HepG2 (cell line): ENCODE results near the gene WNK1. TPM values are rescaled to one million over a fixed set of nuclear protein-coding genes. Genes with fewer than 3 reads are reported as not detected.

Source experiments
- ATAC-seq: fragments of 200-7000 bp; cut with Tn5 transposase; 3 replicates; pipeline ENCODE4 v1.9.1; 2020; ENCODE audit warnings: mild to moderate bottlenecking, moderate library complexity
- BruUV-seq: library from RNA; stranded (reverse); fragments of 400-500 nt; replicated peaks from 2 replicates; lab custom pipeline; 2021; lab: Mats Ljungman, UMichigan
- CTCF ChIA-PET: fragments of 300-600 bp; formaldehyde crosslinking; extraction: SDS; loops from one replicate; lab custom pipeline; 2021; ENCODE audit warnings: low total read pairs, inconsistent platforms, low intra/inter-chr PET ratio; lab: Yijun Ruan, JAX
- POLR2A ChIA-PET: fragments of 350-600 bp; sonication (Branson Sonifier 250); formaldehyde crosslinking; loops from one replicate; lab custom pipeline; 2020; ENCODE audit warnings: antibody characterized with exemption, inconsistent platforms; lab: Yijun Ruan, JAX
- DNase-seq: peaks from one replicate; pipeline ENCODE4 v3.0.0-alpha.2; 2015; ENCODE audit warnings: low spot score
- FAIRE-seq: peaks from 3 replicates; lab custom pipeline; 2011; peaks lifted over from hg19 to GRCh38; lab: Jason Lieb, UNC
- H2AFZ ChIP-seq: one replicate; pipeline ENCODE4 v1.6.1; 2011; ENCODE audit warnings: low read length, inconsistent platforms
- H3K27ac ChIP-seq: fragments of 300-600 bp; 3 replicates; pipeline ENCODE4 v1.8.0; 2011; ENCODE audit warnings: mixed run types, mild to moderate bottlenecking, mixed read lengths, low read length, inconsistent platforms; ENCODE audit not compliant: insufficient read depth; ENCODE audit errors: extremely low read length
- H3K27me3 ChIP-seq, 2 experiments: fragments of 200-600 bp in 1 of 2; 2 replicates in 1 of 2; 3 replicates in 1 of 2; pipeline versions ENCODE4 v1.6.0 to v1.8.0; 2011; ENCODE audit warnings: low read length in 2 of 2, mild to moderate bottlenecking in 2 of 2, moderate library complexity in 2 of 2, inconsistent platforms in 1 of 2; ENCODE audit not compliant: insufficient read depth in 2 of 2, control insufficient read depth in 1 of 2
- H3K36me3 ChIP-seq, 2 experiments: fragments of 200-600 bp in 1 of 2; replicated peaks in 1 of 2; 2 replicates in 1 of 2; 3 replicates in 1 of 2; pipeline versions ENCODE4 v1.5.1 to v1.8.0; 2011; ENCODE audit warnings: low read length in 2 of 2, inconsistent platforms in 1 of 2; ENCODE audit not compliant: insufficient read depth in 2 of 2, control insufficient read depth in 1 of 2
- H3K4me1 ChIP-seq: 2 replicates; pipeline ENCODE4 v1.5.1; 2012; ENCODE audit warnings: low read length, inconsistent platforms; ENCODE audit not compliant: insufficient read depth
- H3K4me2 ChIP-seq: 2 replicates; pipeline ENCODE4 v1.6.0; 2011; ENCODE audit warnings: low read depth, low read length, inconsistent platforms
- H3K4me3 ChIP-seq, 3 experiments: fragments of 200-600 bp in 1 of 3; sonication (generic), shearing (Covaris generic) in 1 of 3; replicated peaks in 1 of 3; 2 replicates each; pipeline ENCODE4 v1.5.1; 2011 to 2016; ENCODE audit warnings: low read length in 3 of 3, inconsistent platforms in 2 of 3, low read depth in 2 of 3, mild to moderate bottlenecking in 2 of 3, control low read depth in 1 of 3, mixed read lengths in 1 of 3; ENCODE audit not compliant: insufficient read depth in 1 of 3
- H3K79me2 ChIP-seq: one replicate; pipeline ENCODE4 v1.6.1; 2011; ENCODE audit warnings: low read length, inconsistent platforms; ENCODE audit not compliant: insufficient read depth
- H3K9ac ChIP-seq: 2 replicates; pipeline ENCODE4 v1.6.0; 2011; ENCODE audit warnings: mild to moderate bottlenecking, low read depth, low read length, inconsistent platforms; ENCODE audit not compliant: insufficient read depth
- H3K9me3 ChIP-seq: 2 replicates; pipeline ENCODE4 v1.5.1; 2012; ENCODE audit warnings: mild to moderate bottlenecking, low read length
- H4K20me1 ChIP-seq: 2 replicates; pipeline ENCODE4 v1.6.0; 2011; ENCODE audit warnings: inconsistent platforms, mild to moderate bottlenecking, low read length, moderate library complexity; ENCODE audit not compliant: insufficient read depth
- AHR ChIP-seq: IDR thresholded peaks from 2 replicates; pipeline ENCODE4 v1.6.1; 2018; ENCODE audit warnings: missing genetic modification reagents, missing compliant biosample characterization
- AKAP8 ChIP-seq: sonication (generic); formaldehyde crosslinking; IDR thresholded peaks from 2 replicates; pipeline ENCODE4 v1.5.1; 2020; ENCODE audit warnings: mild to moderate bottlenecking, missing genetic modification reagents
- CBX2 ChIP-seq, 2 experiments: fragments of 200-600 bp in 1 of 2; sonication (generic); formaldehyde crosslinking in 1 of 2; IDR thresholded peaks; 2 replicates each; pipeline versions ENCODE4 v1.7.0 to v1.8.1; 2018 to 2022; ENCODE audit warnings: low read depth in 2 of 2, low read length in 1 of 2, mild to moderate bottlenecking in 1 of 2, missing genetic modification reagents in 1 of 2
- ELF3 ChIP-seq: IDR thresholded peaks from 2 replicates; pipeline ENCODE4 v1.6.1; 2016; ENCODE audit warnings: missing genetic modification reagents, missing compliant biosample characterization
- KLF6 ChIP-seq: IDR thresholded peaks from 2 replicates; pipeline ENCODE4 v1.8.0; 2016; ENCODE audit warnings: missing biosample characterization, missing genetic modification reagents
- PAF1 ChIP-seq: IDR thresholded peaks from 2 replicates; pipeline ENCODE4 v1.6.1; 2016; ENCODE audit warnings: missing genetic modification reagents, missing compliant biosample characterization
- PCBP2 ChIP-seq: fragments of 200-400 bp; formaldehyde crosslinking; optimal IDR thresholded peaks from 2 replicates; pipeline ENCODE3; 2018; ENCODE audit warnings: low read length, low read depth; ENCODE audit not compliant: poor library complexity, severe bottlenecking
- REPIN1 ChIP-seq: sonication (generic); formaldehyde crosslinking; IDR thresholded peaks from 2 replicates; pipeline ENCODE4 v1.8.0; 2022; ENCODE audit warnings: missing genetic modification reagents, low read depth, mild to moderate bottlenecking, borderline replicate concordance
- ZBTB3 ChIP-seq: sonication (generic); formaldehyde crosslinking; IDR thresholded peaks from 2 replicates; pipeline ENCODE4 v1.4.0; 2020; ENCODE audit warnings: low read depth, mild to moderate bottlenecking, moderate library complexity, missing genetic modification reagents, borderline replicate concordance
- ZFP36 ChIP-seq: fragments of 150-350 bp; IDR thresholded peaks from 2 replicates; pipeline ENCODE4 v1.6.1; 2018; ENCODE audit warnings: borderline replicate concordance, low read length, low read depth; ENCODE audit not compliant: partially characterized antibody
- ZIK1 ChIP-seq: sonication (generic); formaldehyde crosslinking; IDR thresholded peaks from 2 replicates; pipeline ENCODE4 v1.5.0; 2020; ENCODE audit warnings: mild to moderate bottlenecking, low read depth, missing genetic modification reagents, borderline replicate concordance
- ZMYM3 ChIP-seq: sonication (generic); formaldehyde crosslinking; IDR thresholded peaks from 2 replicates; pipeline ENCODE4 v1.5.1; 2020; ENCODE audit warnings: mild to moderate bottlenecking, missing genetic modification reagents
- ZNF556 ChIP-seq: sonication (generic); formaldehyde crosslinking; IDR thresholded peaks from 2 replicates; pipeline ENCODE4 v1.4.0; 2020; ENCODE audit warnings: mild to moderate bottlenecking, missing genetic modification reagents, borderline replicate concordance
- ZNF570 ChIP-seq: sonication (generic); formaldehyde crosslinking; IDR thresholded peaks from 2 replicates; pipeline ENCODE4 v1.4.0; 2020; ENCODE audit warnings: mild to moderate bottlenecking, missing genetic modification reagents, borderline replicate concordance
- ZZZ3 ChIP-seq: sonication (generic); formaldehyde crosslinking; IDR thresholded peaks from 2 replicates; pipeline ENCODE4 v1.4.0; 2020; ENCODE audit warnings: missing genetic modification reagents, mild to moderate bottlenecking, borderline replicate concordance
- WGBS: methylation state at CpG from one replicate; pipeline ENCODE4 v1.1.6; 2017; ENCODE audit warnings: low lambda C conversion rate; 5-methylcytosine and 5-hydroxymethylcytosine counted together
- in situ Hi-C: cut with HindIII; loops from 2 replicates; pipeline ENCODE4 v1.10.0; 2017; ENCODE audit warnings: low pct_unique_long_range_greater_than_20kb; ENCODE audit not compliant: extremely low pct_ligation_motif_present
- intact Hi-C: fragments of 100-400 bp; cut with micrococcal nuclease; formaldehyde crosslinking; loops from one replicate; pipeline ENCODE4 v1.10.0; 2022; ENCODE audit not compliant: unreplicated experiment
- polyA plus RNA-seq, 8 experiments: library from polyadenylated mRNA; depleted of rRNA in 3 of 8; stranded (reverse) in 7 of 8; unstranded in 1 of 8; fragments of >200 nt; fragmentation: Illumina TruSeq in 4 of 8; extraction: Trizol in 4 of 8; gene quantifications; 2 replicates each; pipeline versions ENCODE4 v1.2.1 to v1.2.3, GENCODE V29; 2011 to 2016; ENCODE audit warnings: low read depth in 4 of 8, missing spikeins in 1 of 8, mixed read lengths in 1 of 8; ENCODE audit not compliant: insufficient read depth in 1 of 8
- total RNA-seq, 5 experiments: library from RNA; depleted of rRNA; stranded (reverse); fragments of >200 nt; fragmentation: Illumina TruSeq; extraction: Trizol; gene quantifications; 2 replicates each; pipeline ENCODE4 v1.2.3, GENCODE V29; 2016; ENCODE audit warnings: low read depth in 1 of 5
- TF ChIP-seq, protein P1 (sequence below): sonication (generic); formaldehyde crosslinking; IDR thresholded peaks from 2 replicates; pipeline ENCODE4 v1.4.0; 2020; ENCODE audit warnings: missing genetic modification reagents, borderline replicate concordance
- TF ChIP-seq, protein P2 (sequence below): sonication (generic); formaldehyde crosslinking; IDR thresholded peaks from 2 replicates; pipeline ENCODE4 v1.5.0; 2020; ENCODE audit warnings: mild to moderate bottlenecking, missing genetic modification reagents
- TF ChIP-seq, protein P3 (sequence below): sonication (generic); formaldehyde crosslinking; IDR thresholded peaks from 2 replicates; pipeline ENCODE4 v1.4.0; 2020; ENCODE audit warnings: missing genetic modification reagents

The WNK1 gene
- total and polyA plus RNA-seq, 2 of the 13 experiments (the other 11 are each of a cell fraction or from before 2014, with no cell fraction given) = 31.1 to 54.8 TPM

DNA sequence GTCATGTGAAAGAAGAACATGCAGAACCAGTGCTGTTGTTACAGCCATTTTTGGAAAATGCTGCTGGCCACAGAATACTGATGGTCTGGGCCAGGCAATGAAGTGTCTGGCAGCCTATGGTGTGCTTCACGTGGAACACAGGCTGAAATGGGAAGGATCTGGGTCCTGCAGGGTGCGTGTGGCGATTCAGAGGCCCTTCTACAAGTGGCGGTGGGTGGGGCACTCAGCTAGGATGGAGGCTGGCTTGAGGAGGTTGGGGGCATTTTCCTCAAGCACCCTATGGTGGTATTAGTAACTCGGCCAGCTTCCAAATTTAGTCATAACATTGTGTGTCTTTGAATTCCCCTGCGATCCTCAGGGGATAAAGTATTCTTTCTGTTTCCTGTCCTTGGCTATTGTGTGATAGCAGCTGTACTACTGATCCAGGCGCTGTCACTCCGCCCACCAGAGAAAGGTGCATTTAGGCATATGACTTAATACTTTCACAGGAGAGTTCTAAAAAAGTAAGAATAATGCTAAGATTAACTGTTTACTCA, 206.3 kb downstream of the WNK1 start:
- in situ Hi-C loops = no loop called here
- ATAC-seq (no peak), FAIRE-seq (no peak)

More for the DNA sequence above, 206.3 kb downstream of the WNK1 start:
- no TSS peak for BruUV-seq
- intact Hi-C loops = no loop called here
- H2AFZ ChIP-seq = no peak overlapping the region
- no peak overlapping the region for H3K27ac ChIP-seq
- CTCF ChIA-PET = no interaction called here
- WGBS = 63% methylated on average over 6 of the region's 8 CpGs
- H3K4me2 ChIP-seq = no peak overlapping the region
- peaks cover 1% of the 10 kb centered on the region; the same call in 1 of the 2 replicates for H3K4me1 ChIP-seq
- no peaks in the 10 kb centered on the region for H3K27me3 ChIP-seq
- no peak overlapping the region for H3K9ac ChIP-seq
- H3K36me3 ChIP-seq = no peaks in the 10 kb centered on the region; a peak in 1 of 5 replicates
- no peaks in the 10 kb centered on the region for H3K79me2 ChIP-seq
- no peak overlapping the region for H3K4me3 ChIP-seq
- no peaks in the 10 kb centered on the region for H4K20me1 ChIP-seq
- H3K9me3 ChIP-seq = no peaks in the 10 kb centered on the region
- no peak for DNase-seq
- TF ChIP-seq, protein P1, sequence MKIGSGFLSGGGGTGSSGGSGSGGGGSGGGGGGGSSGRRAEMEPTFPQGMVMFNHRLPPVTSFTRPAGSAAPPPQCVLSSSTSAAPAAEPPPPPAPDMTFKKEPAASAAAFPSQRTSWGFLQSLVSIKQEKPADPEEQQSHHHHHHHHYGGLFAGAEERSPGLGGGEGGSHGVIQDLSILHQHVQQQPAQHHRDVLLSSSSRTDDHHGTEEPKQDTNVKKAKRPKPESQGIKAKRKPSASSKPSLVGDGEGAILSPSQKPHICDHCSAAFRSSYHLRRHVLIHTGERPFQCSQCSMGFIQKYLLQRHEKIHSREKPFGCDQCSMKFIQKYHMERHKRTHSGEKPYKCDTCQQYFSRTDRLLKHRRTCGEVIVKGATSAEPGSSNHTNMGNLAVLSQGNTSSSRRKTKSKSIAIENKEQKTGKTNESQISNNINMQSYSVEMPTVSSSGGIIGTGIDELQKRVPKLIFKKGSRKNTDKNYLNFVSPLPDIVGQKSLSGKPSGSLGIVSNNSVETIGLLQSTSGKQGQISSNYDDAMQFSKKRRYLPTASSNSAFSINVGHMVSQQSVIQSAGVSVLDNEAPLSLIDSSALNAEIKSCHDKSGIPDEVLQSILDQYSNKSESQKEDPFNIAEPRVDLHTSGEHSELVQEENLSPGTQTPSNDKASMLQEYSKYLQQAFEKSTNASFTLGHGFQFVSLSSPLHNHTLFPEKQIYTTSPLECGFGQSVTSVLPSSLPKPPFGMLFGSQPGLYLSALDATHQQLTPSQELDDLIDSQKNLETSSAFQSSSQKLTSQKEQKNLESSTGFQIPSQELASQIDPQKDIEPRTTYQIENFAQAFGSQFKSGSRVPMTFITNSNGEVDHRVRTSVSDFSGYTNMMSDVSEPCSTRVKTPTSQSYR (CRISPR knock-in tag) = no peak
- no peak for TF ChIP-seq PAF1 (CRISPR knock-in tag)
- no peak for TF ChIP-seq AKAP8 (CRISPR knock-in tag)
- no peak for TF ChIP-seq ZIK1
- TF ChIP-seq ELF3 (CRISPR knock-in tag) = no peak
- TF ChIP-seq AHR (CRISPR knock-in tag) = no peak
- no peak for TF ChIP-seq PCBP2
- no peak for TF ChIP-seq ZFP36
- no peak for TF ChIP-seq CBX2 (IDR thresholded peaks at IDR 0.05; ENCODE audit: low read depth, low read length)
- TF ChIP-seq CBX2 (CRISPR knock-in tag; IDR thresholded peaks at IDR 0.05; ENCODE audit: low read depth) = no peak
- TF ChIP-seq, protein P2, sequence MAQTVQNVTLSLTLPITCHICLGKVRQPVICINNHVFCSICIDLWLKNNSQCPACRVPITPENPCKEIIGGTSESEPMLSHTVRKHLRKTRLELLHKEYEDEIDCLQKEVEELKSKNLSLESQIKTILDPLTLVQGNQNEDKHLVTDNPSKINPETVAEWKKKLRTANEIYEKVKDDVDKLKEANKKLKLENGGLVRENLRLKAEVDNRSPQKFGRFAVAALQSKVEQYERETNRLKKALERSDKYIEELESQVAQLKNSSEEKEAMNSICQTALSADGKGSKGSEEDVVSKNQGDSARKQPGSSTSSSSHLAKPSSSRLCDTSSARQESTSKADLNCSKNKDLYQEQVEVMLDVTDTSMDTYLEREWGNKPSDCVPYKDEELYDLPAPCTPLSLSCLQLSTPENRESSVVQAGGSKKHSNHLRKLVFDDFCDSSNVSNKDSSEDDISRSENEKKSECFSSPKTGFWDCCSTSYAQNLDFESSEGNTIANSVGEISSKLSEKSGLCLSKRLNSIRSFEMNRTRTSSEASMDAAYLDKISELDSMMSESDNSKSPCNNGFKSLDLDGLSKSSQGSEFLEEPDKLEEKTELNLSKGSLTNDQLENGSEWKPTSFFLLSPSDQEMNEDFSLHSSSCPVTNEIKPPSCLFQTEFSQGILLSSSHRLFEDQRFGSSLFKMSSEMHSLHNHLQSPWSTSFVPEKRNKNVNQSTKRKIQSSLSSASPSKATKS (CRISPR knock-in tag) = no peak
- TF ChIP-seq ZBTB3 = no peak
- no peak for TF ChIP-seq KLF6 (CRISPR knock-in tag)
- TF ChIP-seq ZMYM3 (CRISPR knock-in tag) = no peak
- TF ChIP-seq ZNF570 (CRISPR knock-in tag) = no peak
- no peak for TF ChIP-seq ZNF556 (CRISPR knock-in tag)
- TF ChIP-seq ZZZ3 (CRISPR knock-in tag) = no peak
- TF ChIP-seq REPIN1 (CRISPR knock-in tag) = no peak
- TF ChIP-seq, protein P3, sequence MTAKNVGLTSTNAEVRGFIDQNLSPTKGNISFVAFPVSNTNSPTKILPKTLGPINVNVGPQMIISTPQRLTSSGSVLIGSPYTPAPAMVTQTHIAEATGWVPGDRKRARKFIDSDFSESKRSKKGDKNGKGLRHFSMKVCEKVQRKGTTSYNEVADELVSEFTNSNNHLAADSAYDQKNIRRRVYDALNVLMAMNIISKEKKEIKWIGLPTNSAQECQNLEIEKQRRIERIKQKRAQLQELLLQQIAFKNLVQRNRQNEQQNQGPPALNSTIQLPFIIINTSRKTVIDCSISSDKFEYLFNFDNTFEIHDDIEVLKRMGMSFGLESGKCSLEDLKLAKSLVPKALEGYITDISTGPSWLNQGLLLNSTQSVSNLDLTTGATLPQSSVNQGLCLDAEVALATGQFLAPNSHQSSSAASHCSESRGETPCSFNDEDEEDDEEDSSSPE = no peak
- POLR2A ChIA-PET = no interaction called here
